ENCODE results near the gene AP1S1.
A peak's percentile ranks its signal among the peaks of the same experiment; 100 is the strongest.
"Not testable (repeated sequence)": the region's sequence is repeated elsewhere in the genome, so short reads cannot be mapped to it uniquely, and the experiment has no call there.

Gene AP1S1

GRCh38 chr7:101125989-101126650, 28.2 kb upstream of the AP1S1 start:
- DNase-seq = peak; percentile 80

- DNase-seq = peak; percentile 97
These were observed 27.4 kb upstream of the AP1S1 start, which contains the start of gene SERPINE1 for GRCh38 chr7:101126651-101127459. SERPINE1 (plus strand) TSS chr7:101127104; CDS start chr7:101128394, 1,290 bp downstream.

GRCh38 chr7:101127460-101128039, 26.7 kb upstream of the AP1S1 start:
- DNase-seq = no peak

GRCh38 chr7:101128040-101128834, 26.0 kb upstream of the AP1S1 start:
- no peak for DNase-seq

GRCh38 chr7:101129603-101130117, 24.6 kb upstream of the AP1S1 start:
- no peak for DNase-seq

GRCh38 chr7:101132626-101133600, 21.4 kb upstream of the AP1S1 start:
- not testable (repeated sequence) for DNase-seq

GRCh38 chr7:101133621-101134398, 20.5 kb upstream of the AP1S1 start:
- DNase-seq = no peak

- DNase-seq = no peak
These were observed 19.8 kb upstream of the AP1S1 start for GRCh38 chr7:101134399-101134980.

- no peak for DNase-seq
These were observed 16.5 kb upstream of the AP1S1 start for GRCh38 chr7:101137651-101138212.

GRCh38 chr7:101138213-101138870, 15.9 kb upstream of the AP1S1 start:
- peak; percentile 93 for DNase-seq

- no peak for DNase-seq
These were observed 14.0 kb upstream of the AP1S1 start for GRCh38 chr7:101140339-101140699.

GRCh38 chr7:101140746-101141382, 13.4 kb upstream of the AP1S1 start:
- DNase-seq = no peak

- DNase-seq = no peak
These were observed 2.2 kb upstream of the AP1S1 start for GRCh38 chr7:101151908-101152651.

GRCh38 chr7:101154693-101155102, 422 bp downstream of the AP1S1 start:
- DNase-seq = no peak

- no peak for DNase-seq
These were observed 1.0 kb downstream of the AP1S1 start for GRCh38 chr7:101155303-101155702.

- no peak for DNase-seq
These were observed 2.0 kb downstream of the AP1S1 start for GRCh38 chr7:101156277-101156676.

GRCh38 chr7:101156866-101157589, 2.8 kb downstream of the AP1S1 start:
- no peak for DNase-seq
